ENCODE measurements around the gene ANKRD60. TPM values are rescaled to one million over a fixed set of nuclear protein-coding genes. Genes with fewer than 3 reads are reported as not detected.

Gene ANKRD60
- total RNA-seq, 6 experiments from 2014 or later, result not detected

DNA sequence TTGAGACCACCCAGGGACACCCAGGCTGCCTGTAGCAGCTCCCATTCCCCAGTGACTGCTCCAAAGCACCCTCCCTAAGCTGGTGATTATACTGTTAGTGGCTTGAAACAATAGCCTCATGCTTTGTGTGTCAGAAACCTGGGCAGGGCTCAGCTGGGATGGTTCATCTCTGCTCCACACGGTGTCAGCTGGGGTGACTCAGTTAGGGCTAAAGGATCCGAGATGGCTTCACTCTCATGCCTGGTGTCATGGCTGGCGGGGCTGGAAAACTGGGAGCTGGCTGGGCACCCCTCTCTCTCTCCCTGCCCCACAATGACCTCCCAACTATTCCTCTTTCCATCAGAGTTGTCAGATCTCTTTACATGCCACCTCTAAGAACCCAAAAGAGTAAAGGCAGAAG is 44.4 kb downstream of the ANKRD60 start:
- no peak for DNase-seq
- peaks cover 22% of the 10 kb centered on the region for H3K9me3 Mint-ChIP-seq
- TF ChIP-seq, protein P1, sequence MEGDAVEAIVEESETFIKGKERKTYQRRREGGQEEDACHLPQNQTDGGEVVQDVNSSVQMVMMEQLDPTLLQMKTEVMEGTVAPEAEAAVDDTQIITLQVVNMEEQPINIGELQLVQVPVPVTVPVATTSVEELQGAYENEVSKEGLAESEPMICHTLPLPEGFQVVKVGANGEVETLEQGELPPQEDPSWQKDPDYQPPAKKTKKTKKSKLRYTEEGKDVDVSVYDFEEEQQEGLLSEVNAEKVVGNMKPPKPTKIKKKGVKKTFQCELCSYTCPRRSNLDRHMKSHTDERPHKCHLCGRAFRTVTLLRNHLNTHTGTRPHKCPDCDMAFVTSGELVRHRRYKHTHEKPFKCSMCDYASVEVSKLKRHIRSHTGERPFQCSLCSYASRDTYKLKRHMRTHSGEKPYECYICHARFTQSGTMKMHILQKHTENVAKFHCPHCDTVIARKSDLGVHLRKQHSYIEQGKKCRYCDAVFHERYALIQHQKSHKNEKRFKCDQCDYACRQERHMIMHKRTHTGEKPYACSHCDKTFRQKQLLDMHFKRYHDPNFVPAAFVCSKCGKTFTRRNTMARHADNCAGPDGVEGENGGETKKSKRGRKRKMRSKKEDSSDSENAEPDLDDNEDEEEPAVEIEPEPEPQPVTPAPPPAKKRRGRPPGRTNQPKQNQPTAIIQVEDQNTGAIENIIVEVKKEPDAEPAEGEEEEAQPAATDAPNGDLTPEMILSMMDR (IDR thresholded peaks at IDR 0.05), result no peak
- H3K27ac Mint-ChIP-seq, result no peak overlapping the region
- H3K4me3 Mint-ChIP-seq, result no peak overlapping the region
- H3K27me3 Mint-ChIP-seq (ENCODE audit: insufficient read depth), result peaks cover 27% of the 10 kb centered on the region
- H3K36me3 Mint-ChIP-seq (ENCODE audit: low read depth), result peaks cover 7% of the 10 kb centered on the region
- H3K4me1 Mint-ChIP-seq (ENCODE audit: low read depth), result peaks cover 4% of the 10 kb centered on the region; the same call in 1 of the 2 replicates

DNA sequence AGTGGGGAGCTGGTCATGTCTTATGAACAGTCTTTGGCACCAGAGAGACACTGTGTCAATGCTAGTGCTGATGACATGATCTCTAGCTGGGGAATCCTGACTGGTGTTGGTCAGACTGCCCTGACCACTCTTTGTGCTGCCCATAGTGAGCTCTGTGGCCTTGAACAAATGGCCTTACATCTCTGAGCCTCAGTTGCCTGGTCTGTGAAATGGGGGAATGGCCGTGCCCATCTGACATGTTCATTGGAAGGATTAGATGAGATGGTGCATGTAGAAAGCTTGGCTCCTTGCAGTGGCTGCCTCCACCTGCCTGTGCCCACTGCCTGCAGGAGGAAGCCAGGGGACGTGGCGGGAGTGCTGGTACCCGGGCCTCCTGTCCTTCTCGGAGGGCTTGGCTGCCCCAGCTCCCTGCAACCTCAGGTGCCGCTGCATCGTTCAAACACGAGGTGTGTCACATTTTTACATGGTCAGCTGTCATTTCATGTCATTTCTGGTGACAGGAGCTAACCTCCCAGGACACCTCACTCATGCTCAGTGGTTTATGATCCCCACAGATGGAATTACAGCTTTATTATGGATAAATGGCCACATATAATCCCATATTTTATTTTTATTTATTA is 45.8 kb downstream of the ANKRD60 start:
- peaks cover 7% of the 10 kb centered on the region for H3K36me3 Mint-ChIP-seq (ENCODE audit: low read depth)
- peaks cover 5% of the 10 kb centered on the region; the same call in 1 of the 2 replicates for H3K4me1 Mint-ChIP-seq (ENCODE audit: low read depth)
- TF ChIP-seq, protein P1 (IDR thresholded peaks at IDR 0.05), result no peak
- H3K9me3 Mint-ChIP-seq, result peaks cover 22% of the 10 kb centered on the region
- no peak overlapping the region for H3K27ac Mint-ChIP-seq
- H3K4me3 Mint-ChIP-seq, result no peak overlapping the region
- peaks cover 26% of the 10 kb centered on the region for H3K27me3 Mint-ChIP-seq (ENCODE audit: insufficient read depth)
- DNase-seq, result no peak

DNA sequence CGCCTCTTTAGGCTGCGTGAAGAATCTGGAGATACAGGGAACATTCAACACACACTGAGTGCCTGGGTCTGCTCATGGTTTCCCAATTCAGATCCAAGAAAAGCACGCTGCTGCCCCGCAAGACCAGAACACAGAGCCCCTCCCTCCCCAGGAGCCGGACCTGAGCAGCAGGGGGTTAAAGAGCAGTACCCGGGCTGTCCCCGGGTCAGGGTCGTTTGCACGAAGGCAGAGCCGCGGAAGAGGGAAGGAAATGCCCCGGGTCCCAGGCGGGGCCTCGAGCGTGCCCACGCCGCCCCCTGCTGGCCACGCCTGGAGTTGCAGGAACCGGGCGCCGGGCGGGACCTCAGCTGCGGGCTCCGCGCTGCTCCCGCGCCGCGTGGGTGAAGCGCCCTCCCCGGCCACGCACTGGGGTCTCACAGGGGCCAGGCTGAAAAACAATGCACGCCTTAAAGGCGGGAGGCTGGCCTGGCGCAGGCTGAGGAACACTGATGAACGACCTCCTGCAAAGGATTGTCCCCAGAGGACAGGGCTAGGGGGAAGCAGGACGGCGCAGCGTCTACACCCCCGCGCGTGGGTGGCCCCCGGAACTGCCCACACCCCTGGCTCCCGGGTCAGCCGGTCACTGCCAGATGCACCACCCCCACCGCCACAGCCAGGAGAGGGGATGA is 48.9 kb downstream of the ANKRD60 start:
- Mint-ChIP-seq H3K27ac (no peak overlapping the region), H3K36me3 (ENCODE audit: low read depth) (peaks cover 4% of the 10 kb centered on the region), H3K27me3 (ENCODE audit: insufficient read depth) (peaks cover 17% of the 10 kb centered on the region), H3K9me3 (peaks cover 12% of the 10 kb centered on the region), H3K4me3 (peak overlapping the region; percentile 76), H3K4me1 (ENCODE audit: low read depth) (peaks cover 14% of the 10 kb centered on the region)
- no peak for DNase-seq
- TF ChIP-seq, protein P1 (IDR thresholded peaks at IDR 0.05), result peak; percentile 100

DNA sequence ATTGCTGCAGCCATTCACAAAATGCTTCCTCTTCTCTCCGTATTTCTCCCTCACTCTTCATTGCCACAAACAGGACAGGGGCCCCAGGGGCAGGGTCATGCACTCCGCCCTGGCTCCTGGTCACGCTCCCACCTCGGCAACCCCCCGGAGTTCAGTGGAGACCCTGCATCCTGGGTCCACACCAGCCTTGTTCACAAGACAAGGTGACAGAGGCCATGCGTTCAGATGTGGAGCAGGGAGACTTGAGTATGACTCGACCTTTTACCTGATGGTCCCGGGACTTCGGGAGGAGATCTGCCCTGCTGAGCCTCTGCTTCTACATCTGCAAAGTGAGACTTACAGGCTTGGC is 49.4 kb downstream of the ANKRD60 start:
- peak overlapping the region; percentile 76; the same call in 1 of the 2 replicates for H3K4me3 Mint-ChIP-seq
- H3K27ac Mint-ChIP-seq, result no peak overlapping the region
- TF ChIP-seq, protein P1 (IDR thresholded peaks at IDR 0.05), result no peak
- no peaks in the 10 kb centered on the region for H3K36me3 Mint-ChIP-seq (ENCODE audit: low read depth)
- H3K4me1 Mint-ChIP-seq (ENCODE audit: low read depth), result peaks cover 19% of the 10 kb centered on the region
- H3K27me3 Mint-ChIP-seq (ENCODE audit: insufficient read depth), result peaks cover 14% of the 10 kb centered on the region; the same call in 1 of the 2 replicates
- H3K9me3 Mint-ChIP-seq, result peaks cover 7% of the 10 kb centered on the region
- DNase-seq, result no peak

DNA sequence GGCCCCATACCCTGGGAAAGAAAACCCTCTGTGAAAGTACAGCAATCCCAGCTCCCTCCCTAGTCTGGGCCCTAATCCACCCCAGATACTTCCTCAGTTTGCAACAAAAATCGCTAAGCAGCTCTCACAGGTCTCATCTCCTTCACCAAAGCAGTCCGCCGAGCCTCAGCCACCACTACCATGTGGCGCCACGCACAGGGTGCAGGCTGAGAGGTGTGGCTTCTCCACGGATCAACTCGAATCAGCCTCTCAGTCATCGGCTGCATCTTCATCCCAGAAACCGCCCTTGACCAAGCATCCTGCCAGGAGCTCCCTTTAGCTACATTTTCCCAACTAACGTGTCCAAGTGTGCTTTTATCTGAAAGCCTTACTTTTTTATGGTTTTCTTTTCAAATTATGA is 50.7 kb downstream of the ANKRD60 start:
- Mint-ChIP-seq H3K27ac (no peak overlapping the region), H3K4me3 (no peak overlapping the region), H3K27me3 (ENCODE audit: insufficient read depth) (peaks cover 13% of the 10 kb centered on the region; the same call in 1 of the 2 replicates), H3K9me3 (no peaks in the 10 kb centered on the region), H3K36me3 (ENCODE audit: low read depth) (no peaks in the 10 kb centered on the region), H3K4me1 (ENCODE audit: low read depth) (peaks cover 22% of the 10 kb centered on the region)
- DNase-seq, result no peak
- TF ChIP-seq, protein P1 (IDR thresholded peaks at IDR 0.05), result no peak

Measured in HFFc6 (cell line).